GM12801 (cell line): Measurements from ENCODE around the gene CDC42EP5.

ENCODE experiments used
- TF ChIP-seq, protein P1 (sequence below): IDR thresholded peaks from one replicate; pipeline ENCODE4 v1.5.1; 2011; ENCODE audit warnings: control low read depth; ENCODE audit not compliant: insufficient read length; ENCODE audit errors: extremely low read depth

CDC42EP5 gene

DNA sequence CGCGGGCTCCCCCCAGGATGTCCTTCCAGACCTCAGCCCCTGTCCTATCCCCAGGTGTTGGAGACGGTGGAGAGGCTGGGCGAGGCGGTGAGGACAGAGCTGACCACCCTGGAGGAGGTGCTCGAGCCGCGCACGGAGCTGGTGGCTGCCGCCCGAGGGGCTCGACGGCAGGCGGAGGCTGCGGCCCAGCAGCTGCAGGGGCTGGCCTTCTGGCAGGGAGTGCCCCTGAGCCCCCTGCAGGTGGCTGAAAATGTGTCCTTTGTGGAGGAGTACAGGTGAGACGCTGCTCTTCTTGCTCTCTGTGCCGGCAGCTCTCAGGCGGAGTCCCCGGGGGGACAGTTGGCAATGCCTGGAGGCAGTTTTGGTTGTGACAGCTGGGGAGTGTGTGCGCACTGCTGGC, 51.0 kb downstream of the CDC42EP5 start:
- TF ChIP-seq, protein P1, sequence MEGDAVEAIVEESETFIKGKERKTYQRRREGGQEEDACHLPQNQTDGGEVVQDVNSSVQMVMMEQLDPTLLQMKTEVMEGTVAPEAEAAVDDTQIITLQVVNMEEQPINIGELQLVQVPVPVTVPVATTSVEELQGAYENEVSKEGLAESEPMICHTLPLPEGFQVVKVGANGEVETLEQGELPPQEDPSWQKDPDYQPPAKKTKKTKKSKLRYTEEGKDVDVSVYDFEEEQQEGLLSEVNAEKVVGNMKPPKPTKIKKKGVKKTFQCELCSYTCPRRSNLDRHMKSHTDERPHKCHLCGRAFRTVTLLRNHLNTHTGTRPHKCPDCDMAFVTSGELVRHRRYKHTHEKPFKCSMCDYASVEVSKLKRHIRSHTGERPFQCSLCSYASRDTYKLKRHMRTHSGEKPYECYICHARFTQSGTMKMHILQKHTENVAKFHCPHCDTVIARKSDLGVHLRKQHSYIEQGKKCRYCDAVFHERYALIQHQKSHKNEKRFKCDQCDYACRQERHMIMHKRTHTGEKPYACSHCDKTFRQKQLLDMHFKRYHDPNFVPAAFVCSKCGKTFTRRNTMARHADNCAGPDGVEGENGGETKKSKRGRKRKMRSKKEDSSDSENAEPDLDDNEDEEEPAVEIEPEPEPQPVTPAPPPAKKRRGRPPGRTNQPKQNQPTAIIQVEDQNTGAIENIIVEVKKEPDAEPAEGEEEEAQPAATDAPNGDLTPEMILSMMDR, result no peak

DNA sequence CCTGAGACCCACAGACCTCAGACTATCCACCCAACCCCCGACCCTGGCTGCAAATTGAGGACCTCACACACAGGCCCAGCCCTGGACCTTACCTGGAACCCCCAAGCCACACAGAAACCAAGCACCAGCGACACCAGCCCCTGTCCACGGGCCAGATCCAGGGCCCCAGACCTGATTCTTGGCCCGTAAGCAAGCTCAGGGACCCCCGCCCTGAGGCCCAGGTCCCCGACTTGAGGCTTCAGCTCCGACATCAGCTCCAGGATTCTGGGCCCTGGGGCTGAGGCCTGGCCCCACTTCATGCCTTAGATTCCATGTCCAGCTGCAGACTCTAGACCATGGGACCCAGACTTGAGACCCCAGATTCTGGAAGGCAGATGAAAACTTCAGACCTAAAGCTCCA, 51.6 kb downstream of the CDC42EP5 start:
- TF ChIP-seq, protein P1, result no peak

- TF ChIP-seq, protein P1, result no peak
These were observed 52.0 kb downstream of the CDC42EP5 start for GRCh38 chr19:54421169-54421516.

- TF ChIP-seq, protein P1, result no peak
These were observed 52.5 kb downstream of the CDC42EP5 start for GRCh38 chr19:54420383-54421168.

DNA sequence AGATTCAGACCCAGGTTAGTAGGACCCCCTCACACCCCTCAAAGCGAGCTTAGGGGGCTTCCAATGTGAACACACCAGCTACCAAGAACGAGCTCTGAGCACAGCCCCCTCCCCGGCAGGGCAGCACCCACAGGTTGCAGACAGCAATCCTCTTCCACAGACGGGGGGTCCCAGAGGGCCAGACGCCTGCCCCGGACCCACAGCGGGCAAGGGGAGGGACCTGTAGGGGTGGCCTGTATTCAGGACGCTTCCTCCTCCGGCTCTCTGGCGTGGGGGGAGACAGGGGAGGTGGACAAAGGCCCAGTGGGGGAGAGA, 53.1 kb downstream of the CDC42EP5 start:
- TF ChIP-seq, protein P1, result no peak

GRCh38 chr19:54418930-54419800, 53.9 kb downstream of the CDC42EP5 start:
- TF ChIP-seq, protein P1, result no peak

GRCh38 chr19:54418030-54418929, 54.8 kb downstream of the CDC42EP5 start:
- TF ChIP-seq, protein P1, result no peak
